IMR-90 (cell line): ENCODE measurements around the gene GPR153. TPM values are rescaled to one million over a fixed set of nuclear protein-coding genes. Genes with fewer than 3 reads are reported as not detected.
A peak's percentile ranks its signal among the peaks of the same experiment; 100 is the strongest.

Experiments
- ATAC-seq: fragments of 200-7000 bp; cut with Tn5 transposase; 2 replicates; pipeline ENCODE4 v1.9.1; 2020; ENCODE audit warnings: low read depth, mild to moderate bottlenecking, moderate library complexity
- BruUV-seq: library from RNA; stranded (reverse); fragments of 400-500 nt; replicated peaks from 2 replicates; lab custom pipeline; 2021; lab: Mats Ljungman, UMichigan
- CTCF ChIA-PET: fragments of 300-600 bp; formaldehyde crosslinking; extraction: SDS; loops from one replicate; lab custom pipeline; 2021; ENCODE audit warnings: antibody characterized with exemption; lab: Yijun Ruan, JAX
- POLR2A ChIA-PET: fragments of 300-600 bp; sonication (Branson Sonifier 250); formaldehyde crosslinking; loops from one replicate; lab custom pipeline; 2022; ENCODE audit warnings: antibody characterized with exemption; ENCODE audit not compliant: unreplicated experiment; lab: Charles Lee
- DNase-seq: peaks from one replicate; pipeline ENCODE4 v3.0.0; 2013
- H2AFZ ChIP-seq: replicated peaks from 2 replicates; pipeline ENCODE3; 2013; ENCODE audit warnings: low read length, mild to moderate bottlenecking; ENCODE audit not compliant: poor library complexity
- H2AK5ac ChIP-seq: 2 replicates; pipeline ENCODE4 v1.6.1; 2013; ENCODE audit warnings: low read depth, low read length, inconsistent platforms
- H2AK9ac ChIP-seq: replicated peaks from 2 replicates; pipeline ENCODE3; 2013; ENCODE audit warnings: mild to moderate bottlenecking, low read depth, low read length, moderate library complexity; ENCODE audit not compliant: poor library complexity
- H2BK120ac ChIP-seq: 2 replicates; pipeline ENCODE4 v1.6.1; 2013; ENCODE audit warnings: low read depth, low read length, inconsistent platforms
- H2BK15ac ChIP-seq: 3 replicates; pipeline ENCODE4 v1.6.1; 2013; ENCODE audit warnings: low read depth, low read length, inconsistent platforms
- H2BK20ac ChIP-seq: 2 replicates; pipeline ENCODE4 v1.6.1; 2013; ENCODE audit warnings: low read depth, mild to moderate bottlenecking, inconsistent platforms, low read length, moderate library complexity
- H2BK5ac ChIP-seq: 2 replicates; pipeline ENCODE4 v1.6.1; 2013; ENCODE audit warnings: mild to moderate bottlenecking, low read depth, low read length, inconsistent platforms; ENCODE audit not compliant: poor library complexity, severe bottlenecking
- H3K14ac ChIP-seq: replicated peaks from 2 replicates; pipeline ENCODE4 v1.6.1; 2013; ENCODE audit warnings: low read depth, low read length, inconsistent platforms
- H3K18ac ChIP-seq: 2 replicates; pipeline ENCODE4 v1.6.1; 2013; ENCODE audit warnings: low read depth, low read length, control low read depth
- H3K23ac ChIP-seq: 2 replicates; pipeline ENCODE4 v1.6.1; 2013; ENCODE audit warnings: low read depth, low read length, inconsistent platforms
- H3K27ac ChIP-seq: 2 replicates; pipeline ENCODE4 v1.5.1; 2013; ENCODE audit warnings: mild to moderate bottlenecking, control low read depth, low read length; ENCODE audit not compliant: insufficient read depth
- H3K27me3 ChIP-seq: 2 replicates; pipeline ENCODE4 v1.6.1; 2013; ENCODE audit warnings: low read length; ENCODE audit not compliant: control insufficient read depth, insufficient read depth
- H3K36me3 ChIP-seq: 2 replicates; pipeline ENCODE4 v1.6.1; 2013; ENCODE audit warnings: low read length, mixed read lengths; ENCODE audit not compliant: control insufficient read depth, insufficient read depth
- H3K4ac ChIP-seq: 2 replicates; pipeline ENCODE4 v1.6.1; 2013; ENCODE audit warnings: low read depth, low read length, inconsistent platforms
- H3K4me1 ChIP-seq: 2 replicates; pipeline ENCODE4 v1.6.1; 2013; ENCODE audit warnings: low read length, mixed read lengths; ENCODE audit not compliant: control insufficient read depth, insufficient read depth
- H3K4me2 ChIP-seq: 2 replicates; pipeline ENCODE4 v1.6.1; 2013; ENCODE audit warnings: low read depth, mild to moderate bottlenecking, control low read depth, low read length, moderate library complexity
- H3K4me3 ChIP-seq: 2 replicates; pipeline ENCODE4 v1.5.1; 2013; ENCODE audit warnings: low read depth, mild to moderate bottlenecking, control low read depth, low read length, moderate library complexity; ENCODE audit not compliant: insufficient read depth
- H3K56ac ChIP-seq: 2 replicates; pipeline ENCODE4 v1.6.1; 2013; ENCODE audit warnings: low read length, inconsistent platforms; ENCODE audit not compliant: insufficient read depth; ENCODE audit errors: extremely low read depth
- H3K79me1 ChIP-seq, 2 experiments: 2 replicates each; pipeline ENCODE4 v1.6.1; 2013; ENCODE audit warnings: low read length in 2 of 2, inconsistent platforms in 1 of 2, low read depth in 1 of 2
- H3K9ac ChIP-seq: 2 replicates; pipeline ENCODE4 v1.6.1; 2013; ENCODE audit warnings: low read depth, low read length, control low read depth
- H3K9me1 ChIP-seq: 2 replicates; pipeline ENCODE4 v1.6.1; 2013; ENCODE audit warnings: low read length, inconsistent platforms; ENCODE audit not compliant: insufficient read depth
- H3K9me3 ChIP-seq: 2 replicates; pipeline ENCODE4 v1.6.1; 2013; ENCODE audit warnings: low read length; ENCODE audit not compliant: control insufficient read depth, insufficient read depth
- H4K20me1 ChIP-seq: 2 replicates; pipeline ENCODE4 v1.6.1; 2013; ENCODE audit warnings: low read length, inconsistent platforms; ENCODE audit not compliant: insufficient read depth
- H4K5ac ChIP-seq: 2 replicates; pipeline ENCODE4 v1.6.1; 2013; ENCODE audit warnings: mild to moderate bottlenecking, low read depth, low read length, control low read depth
- H4K8ac ChIP-seq, 2 experiments: 2 replicates each; pipeline ENCODE4 v1.6.1; 2013; ENCODE audit warnings: low read depth in 2 of 2, low read length in 2 of 2, control low read depth in 1 of 2, inconsistent platforms in 1 of 2
- H4K91ac ChIP-seq: 2 replicates; pipeline ENCODE4 v1.6.1; 2013; ENCODE audit warnings: low read depth, low read length, inconsistent platforms; ENCODE audit not compliant: insufficient read depth
- BHLHE40 ChIP-seq: fragments of 150-350 bp; IDR thresholded peaks from 2 replicates; pipeline ENCODE4 v1.6.1; 2016; ENCODE audit warnings: mild to moderate bottlenecking, low read depth, low read length
- CEBPB ChIP-seq: IDR thresholded peaks from 2 replicates; pipeline ENCODE4 v1.6.1; 2012; ENCODE audit warnings: low read depth, low read length, improper control_type of control experiment
- ELK1 ChIP-seq: fragments of 150-350 bp; IDR thresholded peaks from 2 replicates; pipeline ENCODE4 v1.6.1; 2016; ENCODE audit warnings: low read depth, mild to moderate bottlenecking, low read length, moderate library complexity, borderline replicate concordance
- FOS ChIP-seq: fragments of 150-350 bp; IDR thresholded peaks from 2 replicates; pipeline ENCODE4 v1.6.1; 2016; ENCODE audit warnings: low read depth, low read length
- MAFK ChIP-seq: IDR thresholded peaks from 2 replicates; pipeline ENCODE4 v1.6.1; 2012; ENCODE audit warnings: low read depth, low read length, improper control_type of control experiment
- MAZ ChIP-seq: IDR thresholded peaks from 2 replicates; pipeline ENCODE4 v1.6.1; 2012; ENCODE audit warnings: low read depth, mild to moderate bottlenecking, low read length, improper control_type of control experiment, moderate library complexity, borderline replicate concordance
- MXI1 ChIP-seq: IDR thresholded peaks from 2 replicates; pipeline ENCODE4 v1.6.1; 2012; ENCODE audit warnings: low read depth, mild to moderate bottlenecking, low read length, moderate library complexity, borderline replicate concordance
- NFE2L2 ChIP-seq: fragments of 150-350 bp; IDR thresholded peaks from 2 replicates; pipeline ENCODE4 v1.6.1; 2016; ENCODE audit warnings: low read depth, mild to moderate bottlenecking, low read length
- POLR2A ChIP-seq: IDR thresholded peaks from 2 replicates; pipeline ENCODE4 v1.6.1; 2012; ENCODE audit warnings: mild to moderate bottlenecking, low read depth, low read length
- RAD21 ChIP-seq: IDR thresholded peaks from 2 replicates; pipeline ENCODE4 v1.6.1; 2012; ENCODE audit warnings: low read length, improper control_type of control experiment
- RFX5 ChIP-seq: IDR thresholded peaks from 2 replicates; pipeline ENCODE4 v1.8.0; 2012; ENCODE audit warnings: low read depth, mild to moderate bottlenecking, low read length, moderate library complexity
- SMC3 ChIP-seq: fragments of 150-350 bp; IDR thresholded peaks from 2 replicates; pipeline ENCODE4 v1.6.1; 2016; ENCODE audit warnings: low read depth, mild to moderate bottlenecking, antibody characterized with exemption, low read length, moderate library complexity
- USF2 ChIP-seq: fragments of 150-350 bp; IDR thresholded peaks from 2 replicates; pipeline ENCODE4 v1.6.1; 2017; ENCODE audit warnings: mild to moderate bottlenecking, antibody characterized with exemption, low read length, low read depth
- whole genome bisulfite sequencing, 2 experiments: methylation state at CpG; one replicate each; pipeline versions ENCODE4 v1.1.5 to v1.1.7; 2013; ENCODE audit warnings: missing lambda C conversion rate in 2 of 2; ENCODE audit not compliant: insufficient read length in 1 of 2; ENCODE audit errors: extremely low coverage in 2 of 2; 5-methylcytosine and 5-hydroxymethylcytosine counted together
- dilution Hi-C: fragments of 300-500 bp; cut with HindIII; formaldehyde crosslinking; loops from one replicate; pipeline ENCODE4 v1.14.3; 2018; ENCODE audit warnings: low sequenced_read_pairs; ENCODE audit not compliant: unreplicated experiment
- in situ Hi-C: fragments of 300-500 bp; cut with MboI; formaldehyde crosslinking; loops from 3 replicates; pipeline ENCODE4 v1.14.3; 2019; ENCODE audit warnings: low sequenced_read_pairs, inconsistent platforms, mixed read lengths
- intact Hi-C: fragments of 100-400 bp; cut with micrococcal nuclease; formaldehyde crosslinking; loops from 2 replicates; pipeline ENCODE4 v1.10.0; 2022
- polyA plus RNA-seq, 3 experiments: library from polyadenylated mRNA; depleted of rRNA; stranded (reverse); fragments of >200 nt; gene quantifications; 2 replicates each; pipeline ENCODE4 v1.2.3, GENCODE V29; 2012; ENCODE audit warnings: low replicate concordance in 1 of 3
- total RNA-seq: library from RNA; depleted of rRNA; stranded (reverse); fragments of >200 nt; gene quantifications from 2 replicates; pipeline ENCODE4 v1.2.3, GENCODE V29; 2012

GPR153 gene
- total and polyA plus RNA-seq, 2 of the 4 experiments (the other 2 are of a cell fraction): 1.8 to 5.2 TPM

GRCh38 chr1:6241887-6242740, 18.8 kb downstream of the GPR153 start (continued):
- no peak for TF ChIP-seq CEBPB

- Histone ChIP-seq H4K91ac (no peak overlapping the region), H3K56ac (no peak overlapping the region), H3K4me2 (no peak overlapping the region; the same call in 1 of the 2 replicates), H2BK120ac (no peak overlapping the region), H2AK9ac (no peak overlapping the region), H4K5ac (no peak overlapping the region), H3K27me3 (peaks cover 54% of the 10 kb centered on the region), H3K27ac (no peak overlapping the region), H3K4me1 (no peaks in the 10 kb centered on the region), H4K8ac (no peak overlapping the region), H3K4ac (no peak overlapping the region), H3K23ac (no peak overlapping the region), H3K36me3 (no peaks in the 10 kb centered on the region), H3K14ac (no peak overlapping the region), H2AFZ (peak overlapping the region; percentile 33), H2AK5ac (no peak overlapping the region), H3K4me3 (no peak overlapping the region), H3K9ac (no peak overlapping the region), H2BK5ac (no peak overlapping the region), H3K79me1 (no peaks in the 10 kb centered on the region), H4K20me1 (peaks cover 2% of the 10 kb centered on the region; the same call in 1 of the 2 replicates), H2BK20ac (no peak overlapping the region), H3K9me1 (no peaks in the 10 kb centered on the region), H3K9me3 (no peaks in the 10 kb centered on the region), H3K18ac (no peak overlapping the region), H2BK15ac (no peak overlapping the region)
- in situ Hi-C loops (no loop called here), dilution Hi-C loops (no loop called here), intact Hi-C loops (no loop called here)
- no TSS peak for BruUV-seq
- DNase-seq: no peak
- CTCF ChIA-PET: interaction anchor here (0.6 kb wide), 1 partner anchor 207 kb away, joined by 3 read pairs; no protein-coding TSS in a partner anchor
- POLR2A ChIA-PET: no interaction called here
- 29% methylated on average over 11 of the region's 33 CpGs; no CpG with 5 or more reads in 1 of the 2 experiments for WGBS, 2 experiments
- no peak for ATAC-seq
- TF ChIP-seq USF2 (no peak), RAD21 (no peak), BHLHE40 (no peak), FOS (no peak), RFX5 (no peak), MAZ (no peak), MAFK (no peak), SMC3 (no peak), CEBPB (no peak), ELK1 (no peak), POLR2A (no peak), NFE2L2 (no peak), MXI1 (no peak)
Measured at GRCh38 chr1:6241107-6241886, 19.6 kb downstream of the GPR153 start.
